Fibroblast of villous mesenchyme (primary cell): ENCODE data around the gene KIAA0930. TPM values are rescaled to one million over a fixed set of nuclear protein-coding genes. Genes with fewer than 3 reads are reported as not detected.
A peak's percentile ranks its signal among the peaks of the same experiment; 100 is the strongest.

Experiments used
- DNase-seq: peaks from one replicate; pipeline ENCODE4 v3.0.0-alpha.2; 2010; ENCODE audit warnings: low read depth
- H3K4me3 ChIP-seq: 2 replicates; pipeline ENCODE4 v1.5.1; 2011; ENCODE audit warnings: low read depth, mild to moderate bottlenecking, low read length
- total RNA-seq: library from RNA; depleted of rRNA; stranded (reverse); fragments of >200 nt; gene quantifications from 2 replicates; pipeline ENCODE4 v1.2.3, GENCODE V29; 2012
- TF ChIP-seq, protein P1 (sequence below): IDR thresholded peaks from 2 replicates; pipeline ENCODE4 v1.5.1; 2012; ENCODE audit warnings: low read depth, mild to moderate bottlenecking, low read length; ENCODE audit not compliant: insufficient read depth

KIAA0930 gene
- total RNA-seq, 1 donor, result 44.5 TPM

DNA sequence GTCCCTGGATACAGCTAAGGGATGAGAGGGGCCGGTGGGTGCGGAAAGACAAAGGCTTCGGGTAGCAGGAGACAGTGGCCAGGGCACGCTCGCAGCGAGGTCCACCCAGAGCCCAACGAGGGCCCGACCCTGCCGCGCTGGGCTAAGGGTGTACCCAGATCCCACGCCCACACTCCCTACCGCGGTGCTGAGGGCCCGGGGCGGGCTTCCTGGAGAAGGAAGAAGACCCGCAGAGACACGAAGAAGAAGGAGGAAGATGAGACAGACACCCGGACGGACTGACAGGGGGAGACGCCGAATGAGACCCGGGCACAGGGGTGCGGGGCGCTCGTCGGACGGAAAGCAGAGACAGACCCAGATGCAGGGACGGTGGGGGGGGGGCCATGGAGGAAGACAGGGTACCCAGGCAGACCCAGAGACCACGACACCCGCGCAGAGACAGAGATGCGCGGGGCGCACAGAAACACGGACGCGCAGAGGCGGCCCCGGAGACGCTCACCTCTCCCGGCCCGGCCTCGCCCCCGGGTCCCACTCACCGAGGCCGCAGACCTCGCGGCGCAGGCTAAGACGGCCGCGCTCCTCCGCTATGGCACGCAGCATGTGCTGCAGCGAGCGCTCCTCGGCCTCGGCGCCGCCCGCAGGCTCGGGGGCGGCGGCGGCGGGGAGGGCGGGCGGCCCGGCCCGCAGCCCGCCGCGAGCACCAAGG is 437 bp downstream of the KIAA0930 start:
- H3K4me3 ChIP-seq, result peak overlapping the region; percentile 64
- peak; percentile 30 for DNase-seq
- TF ChIP-seq, protein P1, sequence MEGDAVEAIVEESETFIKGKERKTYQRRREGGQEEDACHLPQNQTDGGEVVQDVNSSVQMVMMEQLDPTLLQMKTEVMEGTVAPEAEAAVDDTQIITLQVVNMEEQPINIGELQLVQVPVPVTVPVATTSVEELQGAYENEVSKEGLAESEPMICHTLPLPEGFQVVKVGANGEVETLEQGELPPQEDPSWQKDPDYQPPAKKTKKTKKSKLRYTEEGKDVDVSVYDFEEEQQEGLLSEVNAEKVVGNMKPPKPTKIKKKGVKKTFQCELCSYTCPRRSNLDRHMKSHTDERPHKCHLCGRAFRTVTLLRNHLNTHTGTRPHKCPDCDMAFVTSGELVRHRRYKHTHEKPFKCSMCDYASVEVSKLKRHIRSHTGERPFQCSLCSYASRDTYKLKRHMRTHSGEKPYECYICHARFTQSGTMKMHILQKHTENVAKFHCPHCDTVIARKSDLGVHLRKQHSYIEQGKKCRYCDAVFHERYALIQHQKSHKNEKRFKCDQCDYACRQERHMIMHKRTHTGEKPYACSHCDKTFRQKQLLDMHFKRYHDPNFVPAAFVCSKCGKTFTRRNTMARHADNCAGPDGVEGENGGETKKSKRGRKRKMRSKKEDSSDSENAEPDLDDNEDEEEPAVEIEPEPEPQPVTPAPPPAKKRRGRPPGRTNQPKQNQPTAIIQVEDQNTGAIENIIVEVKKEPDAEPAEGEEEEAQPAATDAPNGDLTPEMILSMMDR, result no peak

DNA sequence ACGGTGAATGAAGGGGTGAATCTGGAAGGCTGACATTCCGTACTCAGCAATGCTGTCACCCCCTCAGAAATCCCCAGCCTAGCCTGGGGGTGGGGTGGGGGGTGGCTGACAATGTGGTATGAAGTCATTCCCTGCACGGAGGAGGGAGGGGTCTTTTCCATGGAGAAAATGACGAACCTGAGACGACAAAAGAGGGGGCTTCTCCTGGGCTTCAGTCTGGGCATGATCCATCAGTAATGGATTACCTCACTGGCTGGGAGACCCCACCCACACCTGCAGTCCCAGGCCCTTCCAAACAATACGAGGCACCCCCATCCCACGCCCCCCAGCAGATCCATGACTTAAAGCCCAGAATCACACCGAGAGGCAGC is 1.0 kb downstream of the KIAA0930 start:
- peak overlapping the region; percentile 64 for H3K4me3 ChIP-seq
- no peak for DNase-seq
- TF ChIP-seq, protein P1, result no peak

DNA sequence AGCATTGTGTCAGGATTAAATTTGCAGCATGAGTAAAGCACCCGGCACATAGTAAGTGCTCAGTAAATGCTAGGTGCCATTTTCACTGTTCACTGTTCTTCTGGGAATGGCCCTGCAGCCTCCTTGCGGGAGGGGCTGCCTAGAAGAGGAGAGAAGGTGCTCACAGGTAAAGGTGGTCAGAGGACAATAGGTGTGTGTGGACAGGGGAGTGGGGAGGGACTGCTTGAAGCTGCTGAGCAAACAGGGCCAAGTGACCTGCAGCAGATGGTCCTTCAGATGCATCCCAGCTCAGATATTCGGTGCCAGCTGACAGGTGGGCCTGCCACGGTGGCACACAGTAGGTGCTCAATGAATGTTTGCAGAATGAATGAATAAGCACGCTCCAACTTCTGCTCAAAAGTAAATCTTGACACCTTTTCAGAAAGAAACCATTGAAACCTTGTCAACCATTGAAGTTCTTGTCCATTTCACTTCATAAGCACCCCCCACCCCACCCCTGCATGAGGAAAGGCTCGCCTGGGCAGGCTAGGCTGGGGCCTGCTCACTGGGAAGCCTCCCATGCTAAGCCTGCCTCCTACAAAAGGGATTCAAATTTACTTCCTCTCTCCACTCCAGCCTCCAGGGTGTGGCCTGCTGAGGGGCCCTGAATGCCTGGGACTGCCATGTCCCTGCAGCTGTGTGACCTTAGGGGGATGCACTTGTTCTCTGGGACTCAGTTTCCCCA is 1.6 kb downstream of the KIAA0930 start:
- peak overlapping the region; percentile 64 for H3K4me3 ChIP-seq
- TF ChIP-seq, protein P1, result no peak
- DNase-seq, result no peak

DNA sequence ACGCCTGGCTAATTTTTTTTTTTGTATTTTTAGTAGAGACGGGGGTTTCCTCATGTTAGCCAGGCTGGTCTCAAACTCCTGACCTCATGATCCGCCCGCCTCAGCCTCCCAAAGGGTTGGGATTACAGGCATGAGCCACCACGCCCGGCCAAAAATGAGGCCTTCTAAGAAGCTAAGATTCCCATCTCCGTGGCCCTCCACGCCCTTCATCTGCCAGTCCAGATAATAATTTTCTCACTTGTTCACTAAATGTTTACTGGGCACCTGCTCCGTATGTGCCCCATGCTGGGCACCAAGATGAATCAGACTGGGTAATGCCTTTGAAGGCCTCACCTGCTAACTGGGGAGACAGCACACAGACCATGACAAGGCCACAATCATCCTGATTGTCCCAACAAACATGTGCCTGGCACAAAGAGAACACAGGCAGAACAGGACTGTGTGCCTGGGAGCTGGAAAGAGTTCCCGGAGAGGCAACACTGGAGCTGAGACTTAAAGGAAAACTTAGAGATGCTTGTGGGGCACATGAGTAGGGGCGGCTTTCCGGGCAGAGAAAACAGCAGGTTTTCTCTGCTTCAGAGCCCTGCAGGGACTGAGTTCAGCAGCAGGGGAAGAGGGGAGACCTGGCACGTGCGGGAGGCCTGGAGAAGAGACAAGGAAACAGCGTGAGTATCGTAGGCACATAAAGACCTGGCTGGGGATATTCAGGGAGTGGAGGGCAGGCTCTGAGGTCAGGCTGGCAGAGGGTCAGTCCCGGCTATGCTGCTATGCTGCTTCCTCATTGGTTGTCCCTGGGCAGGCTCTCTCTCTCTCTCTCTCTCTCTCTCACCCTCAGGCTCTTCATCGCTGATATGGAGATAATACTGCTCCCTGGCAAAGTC is 2.4 kb downstream of the KIAA0930 start:
- TF ChIP-seq, protein P1, result no peak
- H3K4me3 ChIP-seq, result no peak overlapping the region
- DNase-seq, result no peak

DNA sequence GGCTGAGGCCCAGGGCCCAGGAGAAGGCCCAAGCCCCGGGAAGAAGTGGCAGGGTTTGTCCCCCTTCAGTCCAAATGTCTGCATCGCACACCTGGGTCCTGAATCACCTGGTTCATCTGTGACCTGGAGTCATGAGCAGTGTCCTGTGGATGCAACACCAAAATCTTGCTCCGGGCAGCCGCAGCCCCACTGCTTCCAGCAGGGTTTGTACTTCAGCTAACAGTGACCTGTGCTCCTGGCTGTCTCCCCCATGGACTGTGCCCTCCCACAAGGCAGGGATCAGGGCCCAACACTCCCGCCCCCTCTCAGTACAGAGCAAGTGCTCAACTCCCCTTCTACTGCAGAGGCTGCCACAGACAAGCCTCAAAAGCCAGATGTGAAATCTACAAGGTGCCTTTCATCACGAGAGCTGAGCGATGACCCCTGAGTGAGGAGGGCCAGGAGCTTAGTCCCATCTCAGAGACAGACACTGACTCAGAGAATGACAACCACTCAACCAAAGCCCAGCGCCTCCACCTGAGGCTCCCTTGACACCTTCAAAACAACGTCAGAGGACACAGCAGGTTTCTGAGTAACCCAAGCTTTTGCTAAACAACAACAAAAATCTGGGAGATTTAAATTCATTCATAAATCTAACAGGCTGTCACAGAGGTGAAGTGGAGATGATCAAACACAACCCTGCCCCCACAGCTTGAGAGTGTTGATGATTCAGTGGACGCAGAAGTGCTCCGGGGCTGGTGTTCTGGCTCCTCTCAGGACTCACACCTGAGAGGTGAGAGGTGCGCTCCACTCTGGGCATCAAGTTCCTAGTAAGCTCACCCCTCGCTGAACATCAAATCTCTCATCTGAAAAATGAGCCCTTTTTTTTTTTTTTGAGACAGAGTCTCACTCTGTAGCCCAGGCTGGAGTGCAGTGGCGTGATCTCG is 3.4 kb downstream of the KIAA0930 start:
- TF ChIP-seq, protein P1, result no peak
- H3K4me3 ChIP-seq, result no peak overlapping the region
- DNase-seq, result no peak

DNA sequence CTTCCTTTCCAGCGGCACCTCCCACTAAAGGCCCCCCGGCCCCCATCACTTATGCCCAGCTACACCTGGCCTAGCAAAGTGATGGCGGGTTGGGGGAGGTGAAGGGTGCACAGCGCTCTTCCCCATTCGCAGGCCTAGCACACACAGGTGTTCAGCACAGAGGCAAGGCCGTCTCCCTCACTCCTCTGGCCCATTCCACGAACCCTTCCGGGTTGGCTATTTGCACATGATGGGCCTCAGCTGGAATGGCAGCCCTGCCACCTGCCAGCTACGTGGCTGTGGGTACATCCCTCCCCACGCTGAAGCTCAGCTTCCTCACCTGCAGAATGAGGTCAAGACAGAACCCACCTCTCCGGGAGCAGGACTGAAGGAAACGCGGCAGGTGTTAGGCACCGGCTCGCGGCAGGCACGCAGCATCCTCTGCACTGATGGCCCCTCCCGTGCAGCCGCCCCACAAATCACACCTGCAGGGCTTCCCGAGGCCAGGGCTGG is 4.8 kb downstream of the KIAA0930 start:
- DNase-seq, result no peak
- H3K4me3 ChIP-seq, result no peak overlapping the region
- TF ChIP-seq, protein P1, result no peak
